NCI-H1930 (cell line): ENCODE results near the gene KIAA1549.
"Not testable (repeated sequence)": the region's sequence is repeated elsewhere in the genome, so short reads cannot be mapped to it uniquely, and the experiment has no call there.

ENCODE experiments used
- DNase-seq, 2 experiments: peaks; one replicate each; lab custom pipeline; 2025; lab: John Stamatoyannopoulos, UW

The KIAA1549 gene

GRCh38 chr7:138981332-138982203, at the start of gene KIAA1549:
Gene KIAA1549 (minus strand): TSS chr7:138981389. CDS start chr7:138981269, 120 bp downstream.
- DNase-seq: peak; percentile 59 to 71

DNA sequence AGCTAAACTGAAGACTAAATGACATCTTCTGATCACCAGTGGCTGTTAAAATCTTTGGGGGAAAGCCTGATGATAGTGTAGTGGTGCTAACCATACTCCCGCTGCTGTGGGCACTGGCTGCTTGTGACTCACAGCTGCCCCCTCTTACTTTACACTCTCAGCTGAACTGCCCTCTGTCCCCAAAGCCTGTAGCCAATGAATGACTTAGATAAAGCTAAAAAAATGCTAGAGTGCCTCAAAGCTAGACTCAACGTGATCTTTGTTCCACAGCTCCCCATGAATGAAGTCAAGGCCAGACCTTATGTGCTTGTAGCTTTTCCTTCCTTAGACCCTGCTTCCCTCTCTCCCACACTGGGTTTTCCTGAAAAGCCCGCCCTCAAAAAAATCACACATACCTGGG, 48.2 kb upstream of the KIAA1549 start:
- DNase-seq: no peak

- DNase-seq: no peak
These were observed 45.4 kb upstream of the KIAA1549 start for GRCh38 chr7:139026551-139026950.

GRCh38 chr7:139025861-139026260, 44.7 kb upstream of the KIAA1549 start:
- DNase-seq: not testable (repeated sequence)

GRCh38 chr7:139023076-139023475, 41.9 kb upstream of the KIAA1549 start:
- DNase-seq: no peak

GRCh38 chr7:139022286-139022685, 41.1 kb upstream of the KIAA1549 start:
- DNase-seq: no peak

DNA sequence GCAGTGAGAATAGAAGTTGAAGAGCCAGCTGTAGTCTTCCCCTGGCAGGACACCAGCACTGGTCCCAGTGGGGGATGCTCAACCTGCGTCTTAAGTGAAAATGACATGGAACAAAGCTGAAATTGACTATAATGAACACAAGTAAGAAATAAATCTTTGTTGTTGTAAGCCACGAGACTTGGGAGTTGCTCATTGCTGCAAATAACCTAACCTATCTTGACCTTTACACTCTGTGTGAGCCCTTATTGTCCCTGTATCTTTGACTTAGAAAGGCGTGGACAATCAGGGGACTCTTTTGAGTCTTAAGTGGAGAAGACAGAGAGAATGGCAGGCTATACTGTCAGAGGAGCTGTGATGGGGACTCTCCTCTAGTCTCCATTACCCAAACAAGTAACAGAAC, 37.7 kb upstream of the KIAA1549 start:
- no peak for DNase-seq

DNA sequence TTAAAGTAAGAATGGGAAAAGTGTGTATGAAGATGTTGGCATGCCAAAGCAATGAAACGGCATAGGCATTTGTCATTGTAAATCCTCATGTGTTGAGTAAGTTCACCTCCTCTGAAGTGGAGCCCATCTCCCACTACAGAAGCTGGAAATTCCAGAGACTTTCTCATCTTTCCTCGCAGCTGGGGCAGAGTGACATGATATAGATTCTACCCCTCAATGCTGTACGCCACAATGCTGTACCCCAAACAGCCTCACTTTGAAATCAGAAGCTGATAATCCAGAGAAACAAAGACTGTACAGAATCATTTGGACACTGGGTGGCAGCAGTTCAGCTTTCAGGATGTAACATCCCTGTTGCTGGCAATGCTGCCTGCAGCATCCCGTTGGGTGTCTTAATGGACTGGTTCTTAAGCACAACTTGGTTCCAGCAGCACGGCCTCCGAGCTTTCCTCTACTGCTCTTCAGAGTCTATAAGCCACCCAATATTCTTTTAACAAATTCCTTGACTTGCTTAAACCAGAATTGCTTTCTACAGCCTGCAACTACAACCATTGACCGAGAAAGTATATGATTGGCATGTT, 35.8 kb upstream of the KIAA1549 start:
- peak; percentile 56 to 62 for DNase-seq

DNA sequence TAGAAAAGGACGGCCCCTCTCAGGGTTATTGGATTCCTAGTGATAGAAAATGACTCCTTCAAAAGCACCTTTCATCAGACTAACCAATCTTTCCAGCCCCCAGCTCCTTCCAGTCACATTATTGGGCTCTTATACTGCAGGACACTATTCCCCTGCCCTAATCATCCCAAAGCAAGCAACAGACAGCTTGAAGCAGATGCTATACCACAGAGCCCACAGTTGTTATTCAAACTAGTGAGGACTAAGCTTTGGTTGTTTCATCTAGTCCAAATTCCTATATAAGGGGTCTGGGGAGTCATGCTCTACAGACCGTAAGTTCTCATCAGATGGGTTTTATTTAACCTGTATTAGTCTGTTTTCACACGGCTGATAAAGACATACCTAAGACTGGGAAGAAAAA, 30.2 kb upstream of the KIAA1549 start:
- DNase-seq: no peak

GRCh38 chr7:139004321-139005090, 23.3 kb upstream of the KIAA1549 start:
- no peak for DNase-seq

- no peak for DNase-seq
These were observed 18.2 kb upstream of the KIAA1549 start for GRCh38 chr7:138999414-138999813.

- DNase-seq: no peak
These were observed 10.9 kb upstream of the KIAA1549 start for GRCh38 chr7:138992052-138992531.

DNA sequence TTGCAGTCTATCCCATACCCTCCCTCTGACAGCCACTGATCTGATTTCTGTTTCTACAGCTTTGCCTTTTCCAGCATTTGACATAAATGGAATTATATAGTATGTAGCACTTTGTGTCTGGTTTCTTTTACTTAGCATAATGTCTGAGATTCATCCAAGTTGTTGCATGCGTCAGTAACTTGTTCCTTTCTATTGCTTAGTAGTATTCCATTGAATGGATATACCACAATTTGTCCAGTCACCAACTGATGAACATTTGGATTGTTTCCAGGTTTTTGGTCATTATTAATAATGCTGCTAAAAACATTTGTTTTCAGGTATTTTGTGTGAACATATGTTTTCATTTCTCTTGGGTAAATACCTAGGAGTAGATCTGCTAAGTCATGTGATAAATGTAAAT, 6.5 kb upstream of the KIAA1549 start:
- no peak for DNase-seq

DNA sequence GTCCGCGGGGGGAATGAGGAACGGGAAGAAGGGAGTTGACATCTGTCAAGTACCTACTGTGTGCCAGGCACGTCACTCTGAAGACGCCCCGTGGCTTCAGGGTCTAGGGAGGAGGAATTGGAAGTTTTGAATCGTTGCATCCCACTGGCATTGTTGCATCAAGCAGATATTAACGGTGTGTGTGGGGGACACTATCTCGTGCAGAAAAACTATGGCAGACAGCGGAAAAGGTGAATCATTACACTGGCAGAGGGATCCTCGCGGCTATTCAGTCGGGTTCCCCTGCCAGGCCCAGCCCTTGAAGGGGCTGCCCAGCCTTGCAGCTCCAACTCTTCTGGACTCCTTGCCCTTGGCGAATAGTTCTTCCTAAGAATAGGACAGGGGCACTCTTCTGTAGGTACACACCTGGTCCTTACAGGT, 1.0 kb upstream of the KIAA1549 start:
- DNase-seq: no peak

- DNase-seq: no peak
These were observed 462 bp downstream of the KIAA1549 start for GRCh38 chr7:138980563-138981291.

GRCh38 chr7:138979988-138980562, 1.1 kb downstream of the KIAA1549 start:
- DNase-seq: no peak

DNA sequence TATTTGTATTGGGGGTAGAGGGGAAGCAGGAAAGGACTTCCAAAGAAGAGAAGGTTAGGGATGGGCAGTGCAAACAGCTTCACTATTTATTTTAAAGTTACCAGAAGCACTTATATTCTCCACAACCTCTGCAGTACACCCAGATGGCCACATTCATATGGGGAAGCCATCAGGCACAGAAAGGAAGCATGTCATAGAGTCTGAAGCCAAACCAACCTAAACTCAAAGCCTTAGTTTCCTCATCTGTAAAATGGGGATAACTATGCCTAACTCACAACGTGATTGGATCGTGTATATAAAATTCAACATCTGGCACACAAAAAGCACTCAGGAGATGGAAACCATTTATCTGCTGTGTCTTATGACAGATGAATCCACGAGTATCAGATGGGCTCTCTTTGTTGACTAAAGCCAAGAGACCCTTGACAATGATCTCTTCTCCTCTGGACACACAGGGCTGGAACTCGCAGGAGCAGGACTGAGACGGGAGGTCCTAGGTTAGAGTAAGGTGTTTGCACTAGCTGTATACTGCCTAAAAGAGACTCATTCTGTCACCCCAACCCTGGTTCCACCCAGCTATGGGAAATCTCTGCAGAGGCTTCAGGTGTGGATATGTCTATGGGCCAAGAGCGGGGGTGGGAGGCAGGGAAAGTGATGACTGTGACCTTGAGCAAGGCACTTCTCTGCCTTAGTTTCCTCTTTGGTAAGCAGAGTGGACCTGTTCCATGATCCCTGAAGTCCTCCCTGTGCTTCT, 1.8 kb downstream of the KIAA1549 start:
- DNase-seq: no peak

- no peak for DNase-seq
These were observed 2.5 kb downstream of the KIAA1549 start for GRCh38 chr7:138978541-138979184.

DNA sequence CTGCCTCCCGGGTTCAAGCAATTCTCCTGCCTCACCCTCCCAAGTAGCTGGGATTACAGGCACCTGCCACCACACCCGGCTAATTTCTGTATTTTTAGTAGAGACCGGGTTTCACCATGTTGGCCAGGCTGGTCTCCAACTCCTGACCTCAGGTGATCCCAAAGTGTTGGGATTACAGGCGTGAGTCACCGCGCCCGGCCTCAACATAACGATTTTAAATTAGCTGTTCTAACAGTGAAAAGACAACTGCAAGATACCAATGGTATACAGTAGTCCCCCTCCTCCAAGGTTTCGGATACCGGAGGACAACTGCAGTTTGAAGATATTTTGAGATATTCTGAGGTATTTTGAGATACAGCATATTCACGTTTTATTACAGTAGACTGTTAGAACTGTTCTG, 5.0 kb downstream of the KIAA1549 start:
- DNase-seq: not testable (repeated sequence)
